ENCODE data around the gene NUDT3.
"Not testable (repeated sequence)": the region's sequence is repeated elsewhere in the genome, so short reads cannot be mapped to it uniquely, and the experiment has no call there.

NUDT3 gene

DNA sequence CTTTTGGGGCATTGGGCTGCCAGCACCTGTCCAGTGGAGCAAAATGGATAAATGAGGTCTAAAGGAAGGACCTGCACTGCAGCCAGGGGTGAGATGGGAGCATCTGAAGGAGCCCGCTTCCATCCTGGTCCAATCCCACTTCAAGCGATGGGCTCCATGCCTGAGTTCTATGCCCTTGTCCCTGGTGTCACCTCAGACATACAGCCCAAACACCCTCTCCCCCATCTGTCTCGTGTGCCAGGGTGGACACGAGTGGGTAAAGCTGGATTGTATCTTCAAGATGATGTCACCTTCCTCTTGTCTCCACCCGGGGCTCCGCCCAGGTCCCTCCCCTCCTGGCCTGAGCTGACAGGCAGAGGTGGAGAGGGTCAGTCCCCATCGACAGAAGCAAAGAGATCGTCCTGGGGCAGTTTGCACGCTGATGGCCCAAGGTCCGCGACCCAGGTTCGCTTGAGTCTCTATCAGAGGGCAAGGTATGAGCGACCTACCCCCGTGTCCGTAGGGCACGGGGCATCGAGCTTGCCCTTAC is 144.2 kb downstream of the NUDT3 start:
- H3K27ac Mint-ChIP-seq = peak overlapping the region; percentile 95
- peak; percentile 69 for DNase-seq
- H3K4me3 Mint-ChIP-seq = peak overlapping the region; percentile 90
- H3K27me3 Mint-ChIP-seq = no peaks in the 10 kb centered on the region
- H3K4me1 Mint-ChIP-seq (ENCODE audit: low read depth) = peaks cover 60% of the 10 kb centered on the region
- no peaks in the 10 kb centered on the region for H3K9me3 Mint-ChIP-seq
- H3K36me3 Mint-ChIP-seq (ENCODE audit: low read depth) = peaks cover 44% of the 10 kb centered on the region

- peaks cover 66% of the 10 kb centered on the region for H3K4me1 Mint-ChIP-seq (ENCODE audit: low read depth)
- H3K4me3 Mint-ChIP-seq = peak overlapping the region; percentile 90
- H3K27ac Mint-ChIP-seq = peak overlapping the region; percentile 95
- peaks cover 50% of the 10 kb centered on the region for H3K36me3 Mint-ChIP-seq (ENCODE audit: low read depth)
- peak; percentile 47 for DNase-seq
- no peaks in the 10 kb centered on the region for H3K9me3 Mint-ChIP-seq
- no peaks in the 10 kb centered on the region for H3K27me3 Mint-ChIP-seq
Observed at GRCh38 chr6:34247481-34248197, 144.8 kb downstream of the NUDT3 start.

DNA sequence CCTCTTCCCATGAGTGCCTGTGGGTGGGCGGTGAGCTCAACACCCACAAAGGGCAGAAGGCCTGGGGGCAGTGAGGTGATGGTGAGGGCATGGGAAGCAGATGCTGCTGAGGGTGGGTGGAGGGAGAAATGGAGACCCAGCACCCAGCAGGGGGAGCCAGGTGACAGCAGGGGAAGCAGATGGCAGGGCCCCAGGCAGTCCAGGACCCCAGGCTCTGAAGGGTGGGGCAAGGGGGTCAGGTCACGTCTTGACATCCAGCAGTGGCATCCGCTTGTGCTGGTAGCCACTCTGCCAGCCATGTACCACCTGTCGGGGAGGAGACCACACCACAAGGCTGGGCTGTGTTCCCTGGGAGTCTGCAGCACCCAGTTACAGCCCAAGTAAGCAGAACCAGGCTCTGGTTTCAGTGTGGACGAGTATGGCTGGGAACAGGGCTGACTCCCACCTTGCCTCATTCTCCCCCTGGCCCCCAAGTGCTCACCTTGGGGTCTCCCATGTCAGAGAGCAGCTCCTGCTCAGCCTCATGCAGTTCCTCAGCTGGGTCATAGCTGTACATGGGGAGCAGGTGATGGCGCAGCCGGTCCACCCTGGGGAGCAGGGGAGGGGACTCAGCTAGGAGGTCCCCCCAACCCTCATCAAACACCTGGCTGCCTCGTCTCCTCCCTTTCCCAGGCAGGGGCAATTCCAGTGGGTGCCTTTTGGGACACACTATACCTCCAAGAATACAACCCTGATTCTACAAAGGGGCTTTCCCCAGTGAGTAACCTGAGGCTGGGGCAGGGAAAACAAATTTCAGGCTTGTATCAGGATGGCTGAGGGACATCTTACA is 145.7 kb downstream of the NUDT3 start:
- peaks cover 75% of the 10 kb centered on the region for H3K4me1 Mint-ChIP-seq (ENCODE audit: low read depth)
- no peaks in the 10 kb centered on the region for H3K27me3 Mint-ChIP-seq
- H3K27ac Mint-ChIP-seq = peak overlapping the region; percentile 96
- DNase-seq = peak; percentile 72
- H3K4me3 Mint-ChIP-seq = peak overlapping the region; percentile 51
- peaks cover 59% of the 10 kb centered on the region for H3K36me3 Mint-ChIP-seq (ENCODE audit: low read depth)
- no peaks in the 10 kb centered on the region for H3K9me3 Mint-ChIP-seq

GRCh38 chr6:34246249-34246562 is 146.3 kb downstream of the NUDT3 start:
- H3K27me3 Mint-ChIP-seq = no peaks in the 10 kb centered on the region
- peak overlapping the region; percentile 96 for H3K27ac Mint-ChIP-seq
- H3K9me3 Mint-ChIP-seq = no peaks in the 10 kb centered on the region
- peaks cover 65% of the 10 kb centered on the region for H3K36me3 Mint-ChIP-seq (ENCODE audit: low read depth)
- DNase-seq = no peak
- peaks cover 80% of the 10 kb centered on the region for H3K4me1 Mint-ChIP-seq (ENCODE audit: low read depth)
- H3K4me3 Mint-ChIP-seq = no peak overlapping the region

DNA sequence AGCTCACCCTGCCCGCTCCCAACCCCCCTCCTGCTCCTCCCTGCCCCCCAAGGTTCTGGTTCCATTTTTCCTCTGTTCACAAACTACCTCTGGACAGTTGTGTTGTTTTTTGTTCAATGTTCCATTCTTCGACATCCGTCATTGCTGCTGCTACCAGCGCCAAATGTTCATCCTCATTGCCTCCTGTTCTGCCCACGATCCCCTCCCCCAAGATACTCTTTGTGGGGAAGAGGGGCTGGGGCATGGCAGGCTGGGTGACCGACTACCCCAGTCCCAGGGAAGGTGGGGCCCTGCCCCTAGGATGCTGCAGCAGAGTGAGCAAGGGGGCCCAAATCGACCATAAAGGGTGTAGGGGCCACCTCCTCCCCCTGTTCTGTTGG is 146.7 kb downstream of the NUDT3 start:
- H3K36me3 Mint-ChIP-seq (ENCODE audit: low read depth) = peaks cover 69% of the 10 kb centered on the region
- H3K4me1 Mint-ChIP-seq (ENCODE audit: low read depth) = peaks cover 85% of the 10 kb centered on the region
- not testable (repeated sequence) for DNase-seq, H3K4me3 Mint-ChIP-seq, H3K27me3 Mint-ChIP-seq, H3K9me3 Mint-ChIP-seq
- peak overlapping the region; percentile 96 for H3K27ac Mint-ChIP-seq

DNA sequence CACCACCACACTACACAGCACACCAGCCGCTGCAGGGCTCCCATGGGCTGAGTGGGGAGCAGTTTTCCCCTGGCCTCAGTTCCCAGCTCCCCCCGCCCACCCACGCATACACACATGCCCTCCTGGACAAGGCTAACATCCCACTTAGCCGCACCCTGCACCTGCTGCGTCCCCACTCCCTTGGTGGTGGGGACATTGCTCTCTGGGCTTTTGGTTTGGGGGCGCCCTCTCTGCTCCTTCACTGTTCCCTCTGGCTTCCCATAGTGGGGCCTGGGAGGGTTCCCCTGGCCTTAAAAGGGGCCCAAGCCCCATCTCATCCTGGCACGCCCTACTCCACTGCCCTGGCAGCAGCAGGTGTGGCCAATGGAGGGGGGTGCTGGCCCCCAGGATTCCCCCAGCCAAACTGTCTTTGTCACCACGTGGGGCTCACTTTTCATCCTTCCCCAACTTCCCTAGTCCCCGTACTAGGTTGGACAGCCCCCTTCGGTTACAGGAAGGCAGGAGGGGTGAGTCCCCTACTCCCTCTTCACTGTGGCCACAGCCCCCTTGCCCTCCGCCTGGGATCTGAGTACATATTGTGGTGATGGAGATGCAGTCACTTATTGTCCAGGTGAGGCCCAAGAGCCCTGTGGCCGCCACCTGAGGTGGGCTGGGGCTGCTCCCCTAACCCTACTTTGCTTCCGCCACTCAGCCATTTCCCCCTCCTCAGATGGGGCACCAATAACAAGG is 147.3 kb downstream of the NUDT3 start:
- not testable (repeated sequence) for H3K27me3 Mint-ChIP-seq, H3K9me3 Mint-ChIP-seq, H3K4me3 Mint-ChIP-seq
- DNase-seq = peak; percentile 30
- peaks cover 75% of the 10 kb centered on the region for H3K36me3 Mint-ChIP-seq (ENCODE audit: low read depth)
- H3K4me1 Mint-ChIP-seq (ENCODE audit: low read depth) = peaks cover 90% of the 10 kb centered on the region
- peak overlapping the region; percentile 96 for H3K27ac Mint-ChIP-seq

GRCh38 chr6:34243901-34244884 is 148.3 kb downstream of the NUDT3 start:
- Mint-ChIP-seq H3K36me3 (ENCODE audit: low read depth) (peaks cover 83% of the 10 kb centered on the region), H3K27ac (peak overlapping the region; percentile 96), H3K9me3 (no peaks in the 10 kb centered on the region), H3K27me3 (no peaks in the 10 kb centered on the region), H3K4me3 (peak overlapping the region; percentile 94), H3K4me1 (ENCODE audit: low read depth) (peaks cover 93% of the 10 kb centered on the region)
- DNase-seq = peak; percentile 74

- Mint-ChIP-seq H3K4me1 (ENCODE audit: low read depth) (peaks cover 99% of the 10 kb centered on the region), H3K27me3 (no peaks in the 10 kb centered on the region), H3K27ac (peak overlapping the region; percentile 96), H3K36me3 (ENCODE audit: low read depth) (peaks cover 88% of the 10 kb centered on the region), H3K9me3 (no peaks in the 10 kb centered on the region), H3K4me3 (peak overlapping the region; percentile 94)
- peak; percentile 46 for DNase-seq
Observed at GRCh38 chr6:34243131-34243771, 149.2 kb downstream of the NUDT3 start.

DNA sequence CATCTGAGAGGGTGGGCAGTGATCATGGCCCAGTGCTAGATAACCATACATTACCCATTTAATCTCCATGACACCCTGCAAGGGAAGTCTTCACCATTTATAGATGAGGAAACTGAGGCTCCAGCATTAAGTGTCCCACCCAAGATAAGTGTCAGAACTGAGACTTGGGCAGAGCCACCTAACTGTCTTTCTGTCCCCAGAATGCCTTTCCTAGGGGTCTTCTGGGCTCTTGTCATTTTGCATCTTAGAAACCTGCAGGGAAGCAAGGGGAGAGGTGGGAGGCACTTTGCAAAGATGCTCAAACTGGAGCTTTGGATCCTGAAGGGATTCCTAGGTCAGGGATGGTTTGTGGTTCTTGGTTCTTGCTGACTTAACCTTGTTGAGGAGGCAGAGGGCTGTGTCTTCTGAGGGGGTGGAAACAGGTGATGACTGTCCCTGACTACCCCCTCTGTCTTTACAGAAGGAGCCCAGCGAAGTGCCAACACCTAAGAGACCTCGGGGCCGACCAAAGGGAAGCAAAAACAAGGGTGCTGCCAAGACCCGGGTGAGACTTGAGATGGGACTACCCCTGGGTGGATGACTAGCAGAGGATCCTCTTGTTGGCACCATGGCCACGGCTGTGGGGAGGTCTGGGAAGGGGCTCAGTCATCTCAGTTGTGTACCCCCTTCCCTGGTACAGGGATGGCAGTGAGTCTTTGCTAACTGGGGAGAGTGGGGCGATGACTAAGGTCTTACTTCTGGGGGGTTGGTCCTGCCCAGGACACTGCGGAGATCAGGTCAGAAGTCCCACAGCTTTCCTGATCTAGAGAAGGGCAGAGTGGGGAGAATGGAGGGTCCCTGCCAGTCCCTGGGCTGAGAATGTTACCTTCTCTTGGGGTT is 150.0 kb downstream of the NUDT3 start:
- no peaks in the 10 kb centered on the region for H3K27me3 Mint-ChIP-seq
- H3K27ac Mint-ChIP-seq = peak overlapping the region; percentile 96
- peak; percentile 37 for DNase-seq
- peaks cover 92% of the 10 kb centered on the region for H3K4me1 Mint-ChIP-seq (ENCODE audit: low read depth)
- peaks cover 91% of the 10 kb centered on the region for H3K36me3 Mint-ChIP-seq (ENCODE audit: low read depth)
- H3K4me3 Mint-ChIP-seq = peak overlapping the region; percentile 94
- H3K9me3 Mint-ChIP-seq = no peaks in the 10 kb centered on the region

- Mint-ChIP-seq H3K36me3 (ENCODE audit: low read depth) (peaks cover 86% of the 10 kb centered on the region), H3K27me3 (no peaks in the 10 kb centered on the region), H3K27ac (peak overlapping the region; percentile 96), H3K4me1 (ENCODE audit: low read depth) (peaks cover 83% of the 10 kb centered on the region), H3K4me3 (peak overlapping the region; percentile 94), H3K9me3 (no peaks in the 10 kb centered on the region)
- DNase-seq = peak; percentile 28
Observed at GRCh38 chr6:34241351-34242215, 150.9 kb downstream of the NUDT3 start.

- H3K36me3 Mint-ChIP-seq (ENCODE audit: low read depth) = peaks cover 76% of the 10 kb centered on the region
- no peaks in the 10 kb centered on the region for H3K27me3 Mint-ChIP-seq
- no peaks in the 10 kb centered on the region for H3K9me3 Mint-ChIP-seq
- peak overlapping the region; percentile 94 for H3K4me3 Mint-ChIP-seq
- peak overlapping the region; percentile 96 for H3K27ac Mint-ChIP-seq
- peaks cover 77% of the 10 kb centered on the region for H3K4me1 Mint-ChIP-seq (ENCODE audit: low read depth)
- peak; percentile 30 for DNase-seq
Observed at GRCh38 chr6:34240329-34241248, 151.9 kb downstream of the NUDT3 start.
